HL-60 (cell line): ENCODE measurements around the gene STAT6.

Source experiments
- GABPA ChIP-seq: IDR thresholded peaks from 2 replicates; pipeline ENCODE4 v1.6.1; 2012; ENCODE audit warnings: low read depth
- POLR2AphosphoS5 ChIP-seq: IDR thresholded peaks from 2 replicates; pipeline ENCODE4 v1.6.1; 2012; ENCODE audit warnings: low read depth
- TF ChIP-seq, protein P1 (sequence below): IDR thresholded peaks from one replicate; pipeline ENCODE4 v1.5.1; 2011; ENCODE audit warnings: low read length, control low read depth, inconsistent platforms; ENCODE audit not compliant: insufficient read depth
- TF ChIP-seq, protein P2 (sequence below): IDR thresholded peaks from 2 replicates; pipeline ENCODE4 v1.6.1; 2012; ENCODE audit warnings: low read depth; ENCODE audit not compliant: insufficient replicate concordance

DNA sequence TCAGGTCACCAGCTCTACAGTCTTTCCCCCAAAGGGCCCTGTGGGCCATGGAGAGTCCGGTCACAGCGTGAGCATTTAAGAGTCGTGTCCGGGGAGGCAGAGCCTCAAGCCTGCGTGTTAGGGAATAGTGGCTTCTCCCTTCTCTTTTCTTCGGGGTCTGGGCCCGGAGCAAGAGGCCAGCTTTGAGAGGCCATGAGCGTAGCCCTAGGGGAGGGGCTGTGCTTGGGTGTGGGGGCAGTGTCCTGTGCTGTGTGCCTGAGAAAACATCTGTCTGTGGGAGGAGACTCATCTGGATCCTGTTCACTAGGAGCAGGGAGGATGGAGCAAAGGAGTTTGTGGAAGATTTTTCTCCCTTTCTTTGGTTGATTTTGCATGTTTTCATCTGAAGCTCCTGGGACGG is 31.0 kb upstream of the STAT6 start:
- TF ChIP-seq, protein P1, sequence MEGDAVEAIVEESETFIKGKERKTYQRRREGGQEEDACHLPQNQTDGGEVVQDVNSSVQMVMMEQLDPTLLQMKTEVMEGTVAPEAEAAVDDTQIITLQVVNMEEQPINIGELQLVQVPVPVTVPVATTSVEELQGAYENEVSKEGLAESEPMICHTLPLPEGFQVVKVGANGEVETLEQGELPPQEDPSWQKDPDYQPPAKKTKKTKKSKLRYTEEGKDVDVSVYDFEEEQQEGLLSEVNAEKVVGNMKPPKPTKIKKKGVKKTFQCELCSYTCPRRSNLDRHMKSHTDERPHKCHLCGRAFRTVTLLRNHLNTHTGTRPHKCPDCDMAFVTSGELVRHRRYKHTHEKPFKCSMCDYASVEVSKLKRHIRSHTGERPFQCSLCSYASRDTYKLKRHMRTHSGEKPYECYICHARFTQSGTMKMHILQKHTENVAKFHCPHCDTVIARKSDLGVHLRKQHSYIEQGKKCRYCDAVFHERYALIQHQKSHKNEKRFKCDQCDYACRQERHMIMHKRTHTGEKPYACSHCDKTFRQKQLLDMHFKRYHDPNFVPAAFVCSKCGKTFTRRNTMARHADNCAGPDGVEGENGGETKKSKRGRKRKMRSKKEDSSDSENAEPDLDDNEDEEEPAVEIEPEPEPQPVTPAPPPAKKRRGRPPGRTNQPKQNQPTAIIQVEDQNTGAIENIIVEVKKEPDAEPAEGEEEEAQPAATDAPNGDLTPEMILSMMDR = no peak
- TF ChIP-seq GABPA = no peak
- TF ChIP-seq, protein P2, sequence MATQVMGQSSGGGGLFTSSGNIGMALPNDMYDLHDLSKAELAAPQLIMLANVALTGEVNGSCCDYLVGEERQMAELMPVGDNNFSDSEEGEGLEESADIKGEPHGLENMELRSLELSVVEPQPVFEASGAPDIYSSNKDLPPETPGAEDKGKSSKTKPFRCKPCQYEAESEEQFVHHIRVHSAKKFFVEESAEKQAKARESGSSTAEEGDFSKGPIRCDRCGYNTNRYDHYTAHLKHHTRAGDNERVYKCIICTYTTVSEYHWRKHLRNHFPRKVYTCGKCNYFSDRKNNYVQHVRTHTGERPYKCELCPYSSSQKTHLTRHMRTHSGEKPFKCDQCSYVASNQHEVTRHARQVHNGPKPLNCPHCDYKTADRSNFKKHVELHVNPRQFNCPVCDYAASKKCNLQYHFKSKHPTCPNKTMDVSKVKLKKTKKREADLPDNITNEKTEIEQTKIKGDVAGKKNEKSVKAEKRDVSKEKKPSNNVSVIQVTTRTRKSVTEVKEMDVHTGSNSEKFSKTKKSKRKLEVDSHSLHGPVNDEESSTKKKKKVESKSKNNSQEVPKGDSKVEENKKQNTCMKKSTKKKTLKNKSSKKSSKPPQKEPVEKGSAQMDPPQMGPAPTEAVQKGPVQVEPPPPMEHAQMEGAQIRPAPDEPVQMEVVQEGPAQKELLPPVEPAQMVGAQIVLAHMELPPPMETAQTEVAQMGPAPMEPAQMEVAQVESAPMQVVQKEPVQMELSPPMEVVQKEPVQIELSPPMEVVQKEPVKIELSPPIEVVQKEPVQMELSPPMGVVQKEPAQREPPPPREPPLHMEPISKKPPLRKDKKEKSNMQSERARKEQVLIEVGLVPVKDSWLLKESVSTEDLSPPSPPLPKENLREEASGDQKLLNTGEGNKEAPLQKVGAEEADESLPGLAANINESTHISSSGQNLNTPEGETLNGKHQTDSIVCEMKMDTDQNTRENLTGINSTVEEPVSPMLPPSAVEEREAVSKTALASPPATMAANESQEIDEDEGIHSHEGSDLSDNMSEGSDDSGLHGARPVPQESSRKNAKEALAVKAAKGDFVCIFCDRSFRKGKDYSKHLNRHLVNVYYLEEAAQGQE = no peak
- TF ChIP-seq POLR2AphosphoS5 = no peak
